HEK293 (cell line): ENCODE measurements around the gene ALS2.

Experiments used
- CTCF ChIA-PET: fragments of 350-600 bp; formaldehyde crosslinking; extraction: SDS; loops from one replicate; lab custom pipeline; 2021; ENCODE audit warnings: antibody characterized with exemption; lab: Yijun Ruan, JAX
- POLR2A ChIA-PET: fragments of 300-600 bp; formaldehyde crosslinking; extraction: SDS; loops from one replicate; lab custom pipeline; 2020; ENCODE audit warnings: antibody characterized with exemption, inconsistent platforms; lab: Yijun Ruan, JAX
- H3K27ac ChIP-seq: fragments of 200-500 bp; sonication (Bioruptor generic); 2 replicates; pipeline ENCODE4 v1.5.1; 2014; ENCODE audit warnings: low read depth, low read length, control low read depth, inconsistent platforms; ENCODE audit errors: extremely low read depth
- H3K36me3 ChIP-seq, 2 experiments: fragments of 200-500 bp in 1 of 2; sonication (Bioruptor generic) in 1 of 2; 1 replicate in 1 of 2; 2 replicates in 1 of 2; pipeline ENCODE4 v1.5.1; 2014 to 2017; ENCODE audit warnings: inconsistent platforms in 2 of 2, low read length in 2 of 2; ENCODE audit not compliant: control insufficient read depth in 2 of 2, insufficient read depth in 1 of 2
- H3K4me1 ChIP-seq: fragments of 200-500 bp; sonication (Bioruptor generic); 2 replicates; pipeline ENCODE4 v1.5.1; 2014; ENCODE audit warnings: mild to moderate bottlenecking, low read length, inconsistent platforms; ENCODE audit not compliant: control insufficient read depth, insufficient read depth
- H3K4me3 ChIP-seq: 2 replicates; pipeline ENCODE4 v1.5.1; 2011; ENCODE audit warnings: low read depth, mild to moderate bottlenecking, control low read depth, low read length, moderate library complexity
- H3K9me3 ChIP-seq: fragments of 200-500 bp; sonication (Bioruptor generic); 2 replicates; pipeline ENCODE4 v1.5.1; 2014; ENCODE audit warnings: low read depth, low read length, inconsistent platforms; ENCODE audit not compliant: control insufficient read depth, insufficient read depth
- MYNN ChIP-seq: fragments of 450-650 bp; formaldehyde crosslinking; IDR thresholded peaks from 2 replicates; pipeline ENCODE4 v1.5.1; 2016; ENCODE audit warnings: missing biosample characterization, missing genetic modification characterization, borderline replicate concordance
- YY2 ChIP-seq: fragments of 450-650 bp; formaldehyde crosslinking; IDR thresholded peaks from 2 replicates; pipeline ENCODE4 v1.5.1; 2016; ENCODE audit warnings: missing biosample characterization, missing genetic modification characterization
- ZBTB8A ChIP-seq: fragments of 450-650 bp; formaldehyde crosslinking; IDR thresholded peaks from 2 replicates; pipeline ENCODE4 v1.5.1; 2016; ENCODE audit warnings: missing biosample characterization, missing genetic modification characterization
- ZNF221 ChIP-seq: fragments of 450-650 bp; formaldehyde crosslinking; IDR thresholded peaks from 2 replicates; pipeline ENCODE4 v1.5.1; 2017; ENCODE audit warnings: missing biosample characterization, missing genetic modification characterization, borderline replicate concordance
- ZNF433 ChIP-seq: fragments of 450-650 bp; formaldehyde crosslinking; IDR thresholded peaks from 2 replicates; pipeline ENCODE4 v1.5.1; 2016; ENCODE audit warnings: missing biosample characterization, missing genetic modification characterization, low read depth
- ZNF529 ChIP-seq: fragments of 450-650 bp; formaldehyde crosslinking; IDR thresholded peaks from 2 replicates; pipeline ENCODE4 v1.5.1; 2017; ENCODE audit warnings: missing genetic modification characterization, missing biosample characterization; ENCODE audit not compliant: insufficient replicate concordance
- ZNF610 ChIP-seq: fragments of 450-650 bp; formaldehyde crosslinking; IDR thresholded peaks from 2 replicates; pipeline ENCODE4 v1.5.1; 2016; ENCODE audit warnings: missing biosample characterization, missing genetic modification characterization, borderline replicate concordance
- ZNF658 ChIP-seq: fragments of 450-650 bp; formaldehyde crosslinking; IDR thresholded peaks from 2 replicates; pipeline ENCODE4; 2016; ENCODE audit warnings: missing biosample characterization, missing genetic modification characterization
- ZNF677 ChIP-seq: fragments of 450-650 bp; IDR thresholded peaks from 2 replicates; pipeline ENCODE4 v1.5.0; 2018; ENCODE audit warnings: missing biosample characterization, mild to moderate bottlenecking, missing genetic modification characterization, moderate library complexity
- ZNF76 ChIP-seq: fragments of 450-650 bp; formaldehyde crosslinking; IDR thresholded peaks from 2 replicates; pipeline ENCODE4; 2016; ENCODE audit warnings: low read depth, missing biosample characterization, missing genetic modification characterization, borderline replicate concordance
- TF ChIP-seq, protein P1 (sequence below): fragments of 450-650 bp; formaldehyde crosslinking; IDR thresholded peaks from 2 replicates; pipeline ENCODE4 v1.5.1; 2016; ENCODE audit warnings: missing biosample characterization, missing genetic modification characterization
- TF ChIP-seq, protein P2 (sequence below): fragments of 450-650 bp; formaldehyde crosslinking; IDR thresholded peaks from 2 replicates; pipeline ENCODE4 v1.5.1; 2016; ENCODE audit warnings: missing biosample characterization, missing genetic modification characterization, borderline replicate concordance
- TF ChIP-seq, protein P3 (sequence below): fragments of 450-650 bp; formaldehyde crosslinking; IDR thresholded peaks from 2 replicates; pipeline ENCODE4 v1.5.1; 2016; ENCODE audit warnings: missing biosample characterization, missing genetic modification characterization, low read depth
- TF ChIP-seq, protein P4 (sequence below): fragments of 450-650 bp; formaldehyde crosslinking; conservative IDR thresholded peaks from 2 replicates; pipeline ENCODE4 v1.5.1; 2016; ENCODE audit warnings: low read depth, missing biosample characterization, missing genetic modification characterization
- TF ChIP-seq, protein P5 (sequence below): fragments of 450-650 bp; formaldehyde crosslinking; IDR thresholded peaks from 2 replicates; pipeline ENCODE4 v1.5.1; 2016; ENCODE audit warnings: missing biosample characterization, missing genetic modification characterization, borderline replicate concordance
- TF ChIP-seq, protein P6 (sequence below): fragments of 450-650 bp; formaldehyde crosslinking; IDR thresholded peaks from 2 replicates; pipeline ENCODE4 v1.5.0; 2017; ENCODE audit warnings: missing biosample characterization, missing genetic modification characterization, borderline replicate concordance

ALS2 gene

DNA sequence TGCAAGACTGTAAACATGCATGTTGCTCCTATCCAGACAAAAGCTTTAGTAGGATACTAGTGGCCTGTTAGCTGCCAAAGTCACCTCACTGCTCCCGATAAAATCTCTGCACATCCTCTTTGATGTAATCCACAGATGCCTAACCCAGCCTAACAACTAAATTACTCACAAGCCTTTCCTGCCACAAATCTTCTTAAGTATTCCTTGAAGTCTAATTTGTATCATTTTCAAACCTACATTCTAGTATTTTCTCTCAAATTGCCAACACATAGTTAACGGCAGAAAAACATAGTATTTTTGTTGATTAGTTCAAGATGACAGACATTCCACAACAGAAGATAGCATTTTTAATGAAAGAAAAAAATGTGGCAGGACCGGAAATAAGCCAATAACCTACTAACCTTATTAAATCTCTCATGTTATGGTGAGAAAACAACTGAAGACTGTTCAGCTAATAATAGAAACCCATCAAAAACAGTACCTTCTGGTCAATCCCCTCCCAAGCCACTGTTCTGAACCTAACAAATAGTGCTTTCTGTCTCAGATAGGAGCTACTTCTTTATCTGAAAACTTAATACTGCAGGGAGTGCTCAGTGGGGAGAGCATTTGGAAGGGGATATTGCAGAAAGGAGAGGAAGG lies 82.0 kb downstream of the ALS2 start, which contains the start of gene MPP4:
MPP4 (minus strand) TSS at position 57 of the 639 bp plus-strand sequence. CDS start 4,690 bp downstream, outside the sequence.
- no peaks in the 10 kb centered on the region for H3K9me3 ChIP-seq
- no peak within 1 kb of the TSS for H3K4me3 ChIP-seq
- POLR2A ChIA-PET = no interaction called here
- H3K4me1 ChIP-seq = no peaks in the 10 kb centered on the region
- peaks cover 13 to 27% of the 10 kb centered on the region in 2 experiments for H3K36me3 ChIP-seq
- H3K27ac ChIP-seq = no peak within 1 kb of the TSS
- CTCF ChIA-PET = interaction anchor here (0.7 to 0.9 kb wide), 2 partner anchors 17 to 18 kb away, joined by 3 to 5 read pairs; no protein-coding TSS in a partner anchor
- TF ChIP-seq YY2 (tag by site-specific recombination) (no peak), ZBTB8A (tag by site-specific recombination) (no peak), ZNF529 (no peak), ZNF658 (tag by site-specific recombination) (no peak), ZNF677 (tag by site-specific recombination) (no peak), ZNF610 (no peak), ZNF433 (tag by site-specific recombination) (no peak), ZNF76 (tag by site-specific recombination) (no peak)
- TF ChIP-seq, protein P1, sequence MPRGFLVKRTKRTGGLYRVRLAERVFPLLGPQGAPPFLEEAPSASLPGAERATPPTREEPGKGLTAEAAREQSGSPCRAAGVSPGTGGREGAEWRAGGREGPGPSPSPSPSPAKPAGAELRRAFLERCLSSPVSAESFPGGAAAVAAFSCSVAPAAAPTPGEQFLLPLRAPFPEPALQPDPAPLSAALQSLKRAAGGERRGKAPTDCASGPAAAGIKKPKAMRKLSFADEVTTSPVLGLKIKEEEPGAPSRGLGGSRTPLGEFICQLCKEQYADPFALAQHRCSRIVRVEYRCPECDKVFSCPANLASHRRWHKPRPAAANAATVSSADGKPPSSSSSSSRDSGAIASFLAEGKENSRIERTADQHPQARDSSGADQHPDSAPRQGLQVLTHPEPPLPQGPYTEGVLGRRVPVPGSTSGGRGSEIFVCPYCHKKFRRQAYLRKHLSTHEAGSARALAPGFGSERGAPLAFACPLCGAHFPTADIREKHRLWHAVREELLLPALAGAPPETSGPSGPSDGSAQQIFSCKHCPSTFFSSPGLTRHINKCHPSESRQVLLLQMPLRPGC (tag by site-specific recombination) = no peak
- TF ChIP-seq, protein P2, sequence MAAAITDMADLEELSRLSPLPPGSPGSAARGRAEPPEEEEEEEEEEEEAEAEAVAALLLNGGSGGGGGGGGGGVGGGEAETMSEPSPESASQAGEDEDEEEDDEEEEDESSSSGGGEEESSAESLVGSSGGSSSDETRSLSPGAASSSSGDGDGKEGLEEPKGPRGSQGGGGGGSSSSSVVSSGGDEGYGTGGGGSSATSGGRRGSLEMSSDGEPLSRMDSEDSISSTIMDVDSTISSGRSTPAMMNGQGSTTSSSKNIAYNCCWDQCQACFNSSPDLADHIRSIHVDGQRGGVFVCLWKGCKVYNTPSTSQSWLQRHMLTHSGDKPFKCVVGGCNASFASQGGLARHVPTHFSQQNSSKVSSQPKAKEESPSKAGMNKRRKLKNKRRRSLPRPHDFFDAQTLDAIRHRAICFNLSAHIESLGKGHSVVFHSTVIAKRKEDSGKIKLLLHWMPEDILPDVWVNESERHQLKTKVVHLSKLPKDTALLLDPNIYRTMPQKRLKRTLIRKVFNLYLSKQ = no peak
- TF ChIP-seq, protein P3, sequence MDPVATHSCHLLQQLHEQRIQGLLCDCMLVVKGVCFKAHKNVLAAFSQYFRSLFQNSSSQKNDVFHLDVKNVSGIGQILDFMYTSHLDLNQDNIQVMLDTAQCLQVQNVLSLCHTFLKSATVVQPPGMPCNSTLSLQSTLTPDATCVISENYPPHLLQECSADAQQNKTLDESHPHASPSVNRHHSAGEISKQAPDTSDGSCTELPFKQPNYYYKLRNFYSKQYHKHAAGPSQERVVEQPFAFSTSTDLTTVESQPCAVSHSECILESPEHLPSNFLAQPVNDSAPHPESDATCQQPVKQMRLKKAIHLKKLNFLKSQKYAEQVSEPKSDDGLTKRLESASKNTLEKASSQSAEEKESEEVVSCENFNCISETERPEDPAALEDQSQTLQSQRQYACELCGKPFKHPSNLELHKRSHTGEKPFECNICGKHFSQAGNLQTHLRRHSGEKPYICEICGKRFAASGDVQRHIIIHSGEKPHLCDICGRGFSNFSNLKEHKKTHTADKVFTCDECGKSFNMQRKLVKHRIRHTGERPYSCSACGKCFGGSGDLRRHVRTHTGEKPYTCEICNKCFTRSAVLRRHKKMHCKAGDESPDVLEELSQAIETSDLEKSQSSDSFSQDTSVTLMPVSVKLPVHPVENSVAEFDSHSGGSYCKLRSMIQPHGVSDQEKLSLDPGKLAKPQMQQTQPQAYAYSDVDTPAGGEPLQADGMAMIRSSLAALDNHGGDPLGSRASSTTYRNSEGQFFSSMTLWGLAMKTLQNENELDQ (tag by site-specific recombination) = no peak

DNA sequence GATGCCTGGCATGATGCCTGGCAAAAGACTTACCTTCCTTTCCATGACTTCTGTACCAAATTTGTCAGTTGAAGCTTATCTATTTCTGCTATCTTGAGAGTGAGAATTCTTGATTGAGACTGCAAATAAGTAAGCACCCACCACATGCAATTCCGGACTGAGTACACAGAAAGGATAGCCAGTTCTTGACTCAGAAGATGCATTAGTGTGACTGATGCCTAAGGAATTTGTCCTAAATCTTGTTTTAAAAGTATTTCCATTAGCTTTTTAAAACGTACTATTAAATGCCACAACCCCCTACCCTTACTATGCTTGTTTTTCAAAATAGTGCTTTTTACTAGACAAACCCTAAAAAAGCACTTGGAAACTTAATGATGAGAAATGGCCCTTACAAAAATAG lies 82.8 kb downstream of the ALS2 start:
- POLR2A ChIA-PET = interaction anchor here (0.8 kb wide), 1 partner anchor 16 kb away, joined by 3 read pairs; no protein-coding TSS in a partner anchor
- CTCF ChIA-PET = interaction anchor here (0.9 kb wide), 1 partner anchor 18 kb away, joined by 5 read pairs; no protein-coding TSS in a partner anchor
- H3K4me1 ChIP-seq = no peaks in the 10 kb centered on the region
- H3K27ac ChIP-seq = no peak overlapping the region
- peaks cover 5 to 24% of the 10 kb centered on the region in 2 experiments; a peak in 2 of 3 replicates for H3K36me3 ChIP-seq
- H3K9me3 ChIP-seq = no peaks in the 10 kb centered on the region
- no peak overlapping the region for H3K4me3 ChIP-seq
- TF ChIP-seq, protein P4, sequence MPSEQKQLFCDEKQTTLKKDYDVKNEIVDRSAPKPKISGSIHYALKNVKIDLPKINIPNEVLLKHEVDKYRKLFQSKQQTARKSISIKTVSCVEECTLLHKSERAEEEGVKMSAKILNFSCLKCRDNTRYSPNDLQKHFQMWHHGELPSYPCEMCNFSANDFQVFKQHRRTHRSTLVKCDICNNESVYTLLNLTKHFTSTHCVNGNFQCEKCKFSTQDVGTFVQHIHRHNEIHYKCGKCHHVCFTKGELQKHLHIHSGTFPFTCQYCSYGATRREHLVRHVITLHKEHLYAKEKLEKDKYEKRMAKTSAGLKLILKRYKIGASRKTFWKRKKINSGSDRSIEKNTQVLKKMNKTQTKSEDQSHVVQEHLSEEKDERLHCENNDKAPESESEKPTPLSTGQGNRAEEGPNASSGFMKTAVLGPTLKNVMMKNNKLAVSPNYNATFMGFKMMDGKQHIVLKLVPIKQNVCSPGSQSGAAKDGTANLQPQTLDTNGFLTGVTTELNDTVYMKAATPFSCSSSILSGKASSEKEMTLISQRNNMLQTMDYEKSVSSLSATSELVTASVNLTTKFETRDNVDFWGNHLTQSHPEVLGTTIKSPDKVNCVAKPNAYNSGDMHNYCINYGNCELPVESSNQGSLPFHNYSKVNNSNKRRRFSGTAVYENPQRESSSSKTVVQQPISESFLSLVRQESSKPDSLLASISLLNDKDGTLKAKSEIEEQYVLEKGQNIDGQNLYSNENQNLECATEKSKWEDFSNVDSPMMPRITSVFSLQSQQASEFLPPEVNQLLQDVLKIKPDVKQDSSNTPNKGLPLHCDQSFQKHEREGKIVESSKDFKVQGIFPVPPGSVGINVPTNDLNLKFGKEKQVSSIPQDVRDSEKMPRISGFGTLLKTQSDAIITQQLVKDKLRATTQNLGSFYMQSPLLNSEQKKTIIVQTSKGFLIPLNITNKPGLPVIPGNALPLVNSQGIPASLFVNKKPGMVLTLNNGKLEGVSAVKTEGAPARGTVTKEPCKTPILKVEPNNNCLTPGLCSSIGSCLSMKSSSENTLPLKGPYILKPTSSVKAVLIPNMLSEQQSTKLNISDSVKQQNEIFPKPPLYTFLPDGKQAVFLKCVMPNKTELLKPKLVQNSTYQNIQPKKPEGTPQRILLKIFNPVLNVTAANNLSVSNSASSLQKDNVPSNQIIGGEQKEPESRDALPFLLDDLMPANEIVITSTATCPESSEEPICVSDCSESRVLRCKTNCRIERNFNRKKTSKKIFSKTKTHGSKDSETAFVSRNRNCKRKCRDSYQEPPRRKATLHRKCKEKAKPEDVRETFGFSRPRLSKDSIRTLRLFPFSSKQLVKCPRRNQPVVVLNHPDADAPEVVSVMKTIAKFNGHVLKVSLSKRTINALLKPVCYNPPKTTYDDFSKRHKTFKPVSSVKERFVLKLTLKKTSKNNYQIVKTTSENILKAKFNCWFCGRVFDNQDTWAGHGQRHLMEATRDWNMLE (tag by site-specific recombination) = no peak
- TF ChIP-seq, protein P5, sequence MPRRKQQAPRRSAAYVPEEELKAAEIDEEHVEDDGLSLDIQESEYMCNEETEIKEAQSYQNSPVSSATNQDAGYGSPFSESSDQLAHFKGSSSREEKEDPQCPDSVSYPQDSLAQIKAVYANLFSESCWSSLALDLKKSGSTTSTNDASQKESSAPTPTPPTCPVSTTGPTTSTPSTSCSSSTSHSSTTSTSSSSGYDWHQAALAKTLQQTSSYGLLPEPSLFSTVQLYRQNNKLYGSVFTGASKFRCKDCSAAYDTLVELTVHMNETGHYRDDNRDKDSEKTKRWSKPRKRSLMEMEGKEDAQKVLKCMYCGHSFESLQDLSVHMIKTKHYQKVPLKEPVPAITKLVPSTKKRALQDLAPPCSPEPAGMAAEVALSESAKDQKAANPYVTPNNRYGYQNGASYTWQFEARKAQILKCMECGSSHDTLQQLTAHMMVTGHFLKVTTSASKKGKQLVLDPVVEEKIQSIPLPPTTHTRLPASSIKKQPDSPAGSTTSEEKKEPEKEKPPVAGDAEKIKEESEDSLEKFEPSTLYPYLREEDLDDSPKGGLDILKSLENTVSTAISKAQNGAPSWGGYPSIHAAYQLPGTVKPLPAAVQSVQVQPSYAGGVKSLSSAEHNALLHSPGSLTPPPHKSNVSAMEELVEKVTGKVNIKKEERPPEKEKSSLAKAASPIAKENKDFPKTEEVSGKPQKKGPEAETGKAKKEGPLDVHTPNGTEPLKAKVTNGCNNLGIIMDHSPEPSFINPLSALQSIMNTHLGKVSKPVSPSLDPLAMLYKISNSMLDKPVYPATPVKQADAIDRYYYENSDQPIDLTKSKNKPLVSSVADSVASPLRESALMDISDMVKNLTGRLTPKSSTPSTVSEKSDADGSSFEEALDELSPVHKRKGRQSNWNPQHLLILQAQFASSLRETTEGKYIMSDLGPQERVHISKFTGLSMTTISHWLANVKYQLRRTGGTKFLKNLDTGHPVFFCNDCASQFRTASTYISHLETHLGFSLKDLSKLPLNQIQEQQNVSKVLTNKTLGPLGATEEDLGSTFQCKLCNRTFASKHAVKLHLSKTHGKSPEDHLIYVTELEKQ = no peak
- TF ChIP-seq MYNN (tag by site-specific recombination) = no peak
- TF ChIP-seq, protein P6, sequence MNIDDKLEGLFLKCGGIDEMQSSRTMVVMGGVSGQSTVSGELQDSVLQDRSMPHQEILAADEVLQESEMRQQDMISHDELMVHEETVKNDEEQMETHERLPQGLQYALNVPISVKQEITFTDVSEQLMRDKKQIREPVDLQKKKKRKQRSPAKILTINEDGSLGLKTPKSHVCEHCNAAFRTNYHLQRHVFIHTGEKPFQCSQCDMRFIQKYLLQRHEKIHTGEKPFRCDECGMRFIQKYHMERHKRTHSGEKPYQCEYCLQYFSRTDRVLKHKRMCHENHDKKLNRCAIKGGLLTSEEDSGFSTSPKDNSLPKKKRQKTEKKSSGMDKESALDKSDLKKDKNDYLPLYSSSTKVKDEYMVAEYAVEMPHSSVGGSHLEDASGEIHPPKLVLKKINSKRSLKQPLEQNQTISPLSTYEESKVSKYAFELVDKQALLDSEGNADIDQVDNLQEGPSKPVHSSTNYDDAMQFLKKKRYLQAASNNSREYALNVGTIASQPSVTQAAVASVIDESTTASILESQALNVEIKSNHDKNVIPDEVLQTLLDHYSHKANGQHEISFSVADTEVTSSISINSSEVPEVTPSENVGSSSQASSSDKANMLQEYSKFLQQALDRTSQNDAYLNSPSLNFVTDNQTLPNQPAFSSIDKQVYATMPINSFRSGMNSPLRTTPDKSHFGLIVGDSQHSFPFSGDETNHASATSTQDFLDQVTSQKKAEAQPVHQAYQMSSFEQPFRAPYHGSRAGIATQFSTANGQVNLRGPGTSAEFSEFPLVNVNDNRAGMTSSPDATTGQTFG = no peak
- no peak for TF ChIP-seq ZNF221 (tag by site-specific recombination)
